Nephron (organoid): ENCODE results near the gene PPP1R13B.

Experiments used
- H3K27ac Mint-ChIP-seq, 3 experiments: 2 replicates each; pipeline ENCODE4 v1.8.0; 2020; ENCODE audit warnings: mixed read lengths in 3 of 3, mild to moderate bottlenecking in 2 of 3, moderate library complexity in 1 of 3
- H3K27me3 Mint-ChIP-seq: 2 replicates; pipeline ENCODE4 v1.8.0; 2021; ENCODE audit warnings: low read depth, mild to moderate bottlenecking, moderate library complexity, mixed read lengths
- H3K36me3 Mint-ChIP-seq: 2 replicates; pipeline ENCODE4 v1.8.0; 2020; ENCODE audit warnings: low read depth, mixed read lengths
- H3K4me1 Mint-ChIP-seq: 2 replicates; pipeline ENCODE4 v1.8.0; 2020; ENCODE audit warnings: mixed read lengths
- H3K4me3 Mint-ChIP-seq, 3 experiments: 2 replicates each; pipeline ENCODE4 v1.8.0; 2020; ENCODE audit warnings: mild to moderate bottlenecking in 3 of 3, mixed read lengths in 3 of 3, moderate library complexity in 2 of 3
- H3K9me3 Mint-ChIP-seq: 2 replicates; pipeline ENCODE4 v1.8.0; 2020; ENCODE audit warnings: mixed read lengths
- CTCF ChIP-seq, 3 experiments: fragments of 200-600 bp; sonication (generic); IDR thresholded peaks; one replicate each; pipeline ENCODE4 v1.5.0; 2021; ENCODE audit warnings: antibody characterized with exemption in 3 of 3; ENCODE audit not compliant: unreplicated experiment in 3 of 3

PPP1R13B gene

GRCh38 chr14:103887170-103887501, 39.8 kb upstream of the PPP1R13B start:
- no peak for TF ChIP-seq CTCF (IDR thresholded peaks at IDR 0.05; ENCODE audit: unreplicated experiment in 3 of 3)

GRCh38 chr14:103886304-103887169, 39.2 kb upstream of the PPP1R13B start:
- Mint-ChIP-seq H3K4me3 (peak overlapping the region in 1 of 3 experiments; percentile 24), H3K27ac (peak overlapping the region; percentile 11 to 58 (median 26)), H3K4me1 (peaks cover 19% of the 10 kb centered on the region), H3K27me3 (peaks cover 10% of the 10 kb centered on the region), H3K36me3 (no peaks in the 10 kb centered on the region), H3K9me3 (no peaks in the 10 kb centered on the region)
- TF ChIP-seq CTCF (IDR thresholded peaks at IDR 0.05; ENCODE audit: unreplicated experiment in 3 of 3), result peak; percentile 43 to 53 (median 46)

More at GRCh38 chr14:103887170-103887501, 39.8 kb upstream of the PPP1R13B start:
- no peaks in the 10 kb centered on the region for H3K36me3 Mint-ChIP-seq
- peaks cover 14% of the 10 kb centered on the region for H3K4me1 Mint-ChIP-seq
- no peak overlapping the region for H3K4me3 Mint-ChIP-seq
- H3K9me3 Mint-ChIP-seq, result no peaks in the 10 kb centered on the region
- peaks cover 10% of the 10 kb centered on the region for H3K27me3 Mint-ChIP-seq
- no peak overlapping the region for H3K27ac Mint-ChIP-seq

- peaks cover 28% of the 10 kb centered on the region for H3K4me1 Mint-ChIP-seq
- H3K9me3 Mint-ChIP-seq, result no peaks in the 10 kb centered on the region
- no peak overlapping the region for H3K27ac Mint-ChIP-seq
- H3K36me3 Mint-ChIP-seq, result no peaks in the 10 kb centered on the region
- peaks cover 10% of the 10 kb centered on the region for H3K27me3 Mint-ChIP-seq
- TF ChIP-seq CTCF (IDR thresholded peaks at IDR 0.05; ENCODE audit: unreplicated experiment in 3 of 3), result no peak
- H3K4me3 Mint-ChIP-seq, result no peak overlapping the region
Observed at GRCh38 chr14:103885509-103885932, 38.1 kb upstream of the PPP1R13B start.

- Mint-ChIP-seq H3K9me3 (no peaks in the 10 kb centered on the region), H3K4me3 (no peak overlapping the region), H3K4me1 (peaks cover 34% of the 10 kb centered on the region), H3K27ac (no peak overlapping the region), H3K36me3 (no peaks in the 10 kb centered on the region), H3K27me3 (peaks cover 10% of the 10 kb centered on the region)
- TF ChIP-seq CTCF (IDR thresholded peaks at IDR 0.05; ENCODE audit: unreplicated experiment in 3 of 3), result no peak
Observed at GRCh38 chr14:103884854-103885253, 37.5 kb upstream of the PPP1R13B start.

- H3K9me3 Mint-ChIP-seq, result no peaks in the 10 kb centered on the region
- no peaks in the 10 kb centered on the region for H3K36me3 Mint-ChIP-seq
- no peak overlapping the region for H3K27ac Mint-ChIP-seq
- peaks cover 37% of the 10 kb centered on the region for H3K4me1 Mint-ChIP-seq
- no peak overlapping the region for H3K4me3 Mint-ChIP-seq
- peaks cover 10% of the 10 kb centered on the region for H3K27me3 Mint-ChIP-seq
- TF ChIP-seq CTCF (IDR thresholded peaks at IDR 0.05; ENCODE audit: unreplicated experiment in 3 of 3), result no peak
Observed at GRCh38 chr14:103883263-103883523, 35.8 kb upstream of the PPP1R13B start.
